ENCODE measurements around the gene IQCK.

Gene IQCK

DNA sequence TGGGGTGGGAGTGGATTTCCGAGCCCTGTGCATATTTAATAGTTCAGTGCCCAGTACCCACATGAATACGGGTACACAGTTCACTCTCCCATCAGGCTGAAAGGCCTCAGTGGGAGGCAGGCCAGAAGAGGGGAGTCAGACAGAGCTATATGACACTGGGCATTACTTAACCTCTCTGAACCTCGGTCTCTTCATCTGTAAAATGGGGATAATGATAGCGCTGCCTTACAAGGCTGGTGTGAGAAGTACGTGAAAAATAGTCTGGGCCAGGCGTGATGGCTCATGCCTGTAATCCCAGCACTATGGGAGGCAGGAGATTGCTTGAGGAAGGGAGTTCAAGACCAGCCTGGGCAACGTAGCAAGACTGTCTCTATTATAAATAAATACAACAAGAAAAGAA, 163.0 kb downstream of the IQCK start:
- Histone ChIP-seq H3K36me3 (no peaks in the 10 kb centered on the region), H3K9me3 (no peaks in the 10 kb centered on the region), H3K4me3 (ENCODE audit: low read depth in 1 of 2, low read length in 1 of 2) (no peak overlapping the region), H3K27me3 (peaks cover 57% of the 10 kb centered on the region), H3K4me1 (ENCODE audit: control insufficient read depth in 1 of 2, insufficient read depth in 1 of 2, low read depth in 1 of 2, low read length in 1 of 2) (peaks cover 12 to 18% of the 10 kb centered on the region in 2 experiments), H3K27ac (no peak overlapping the region)
- no peak for TF ChIP-seq CTCF (IDR thresholded peaks at IDR 0.05)

DNA sequence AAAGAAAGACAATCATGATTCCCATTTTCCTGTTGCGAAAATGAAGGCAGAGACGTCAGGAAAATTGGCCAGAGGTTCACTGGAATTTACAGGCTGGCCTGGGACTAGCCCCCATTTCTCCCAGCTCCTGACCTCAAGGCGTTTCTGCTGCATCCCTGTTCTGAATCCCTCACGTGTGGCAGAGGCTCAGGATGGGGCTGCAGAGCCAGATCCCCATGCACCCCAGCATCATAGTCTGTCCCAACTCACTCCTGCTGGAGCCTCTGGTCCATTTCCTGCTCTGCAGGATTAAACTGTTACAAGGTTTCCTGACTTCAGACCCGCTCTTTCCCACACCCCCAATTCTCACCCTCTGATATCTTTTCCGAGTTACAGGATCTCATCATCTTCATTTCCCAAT, 163.7 kb downstream of the IQCK start:
- H3K4me1 ChIP-seq (ENCODE audit: control insufficient read depth in 1 of 2, insufficient read depth in 1 of 2, low read depth in 1 of 2, low read length in 1 of 2), result peaks cover 14 to 23% of the 10 kb centered on the region in 2 experiments
- TF ChIP-seq CTCF (IDR thresholded peaks at IDR 0.05), result no peak
- no peaks in the 10 kb centered on the region for H3K36me3 ChIP-seq
- H3K27ac ChIP-seq, result no peak overlapping the region
- no peaks in the 10 kb centered on the region for H3K9me3 ChIP-seq
- H3K27me3 ChIP-seq, result peaks cover 64% of the 10 kb centered on the region
- H3K4me3 ChIP-seq (ENCODE audit: low read depth in 1 of 2, low read length in 1 of 2), result no peak overlapping the region

DNA sequence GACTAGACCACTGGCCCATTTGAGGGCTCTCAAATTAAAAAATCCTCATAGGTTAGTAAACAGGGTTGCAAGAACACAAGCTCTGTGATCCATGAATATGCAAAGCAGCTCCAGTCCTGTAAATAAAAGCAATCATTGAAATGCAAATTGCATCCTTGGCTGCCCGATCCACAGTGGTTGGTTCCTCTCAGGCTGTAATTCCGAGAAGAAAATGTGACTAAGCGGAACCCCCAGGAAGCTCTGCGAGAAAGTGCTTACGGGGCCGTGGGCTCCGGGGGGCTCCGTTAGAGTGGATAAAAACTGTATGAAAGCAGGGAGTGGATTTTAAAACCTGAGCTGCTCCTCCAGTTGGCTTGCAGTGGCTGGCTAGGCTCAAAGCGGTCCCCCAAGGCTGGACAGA, 164.1 kb downstream of the IQCK start:
- no peak overlapping the region for H3K4me3 ChIP-seq (ENCODE audit: low read depth in 1 of 2, low read length in 1 of 2)

DNA sequence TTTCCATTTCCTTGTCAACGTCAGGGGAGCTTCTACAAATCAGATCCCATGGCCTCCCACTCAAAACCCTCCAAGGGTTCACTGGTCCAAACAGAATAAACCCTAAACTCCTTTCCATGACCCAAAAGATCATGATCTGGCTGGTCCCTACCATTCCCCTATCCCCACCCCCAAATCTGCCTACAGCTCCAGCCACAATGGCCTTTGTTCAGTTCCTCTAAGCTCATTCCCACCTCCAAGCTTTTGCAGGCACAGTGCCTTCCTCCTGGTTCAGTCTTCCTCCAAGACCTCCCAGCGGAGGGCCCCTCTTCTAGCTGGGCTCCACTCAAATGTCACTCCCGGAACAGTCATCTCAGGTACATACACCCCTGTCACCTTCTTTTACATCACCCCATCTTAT, 164.6 kb downstream of the IQCK start:
- Histone ChIP-seq H3K27me3 (peaks cover 66% of the 10 kb centered on the region), H3K4me3 (ENCODE audit: low read depth in 1 of 2, low read length in 1 of 2) (no peak overlapping the region), H3K9me3 (no peaks in the 10 kb centered on the region), H3K27ac (no peak overlapping the region), H3K4me1 (ENCODE audit: control insufficient read depth in 1 of 2, insufficient read depth in 1 of 2, low read depth in 1 of 2, low read length in 1 of 2) (peaks cover 14 to 23% of the 10 kb centered on the region in 2 experiments), H3K36me3 (no peaks in the 10 kb centered on the region)
- no peak for TF ChIP-seq CTCF (IDR thresholded peaks at IDR 0.05)

More for the DNA sequence above, 164.1 kb downstream of the IQCK start:
- no peak for TF ChIP-seq CTCF (IDR thresholded peaks at IDR 0.05)
- Histone ChIP-seq H3K4me1 (ENCODE audit: control insufficient read depth in 1 of 2, insufficient read depth in 1 of 2, low read depth in 1 of 2, low read length in 1 of 2) (peaks cover 14 to 23% of the 10 kb centered on the region in 2 experiments), H3K27ac (no peak overlapping the region), H3K36me3 (no peaks in the 10 kb centered on the region), H3K9me3 (no peaks in the 10 kb centered on the region), H3K27me3 (peaks cover 66% of the 10 kb centered on the region)

- Histone ChIP-seq H3K4me1 (ENCODE audit: control insufficient read depth in 1 of 2, insufficient read depth in 1 of 2, low read depth in 1 of 2, low read length in 1 of 2) (peaks cover 14 to 23% of the 10 kb centered on the region in 2 experiments), H3K27ac (no peak overlapping the region), H3K4me3 (ENCODE audit: low read depth in 1 of 2, low read length in 1 of 2) (no peak overlapping the region), H3K36me3 (no peaks in the 10 kb centered on the region), H3K27me3 (peaks cover 66% of the 10 kb centered on the region), H3K9me3 (no peaks in the 10 kb centered on the region)
- TF ChIP-seq CTCF (IDR thresholded peaks at IDR 0.05), result no peak
Observed at GRCh38 chr16:19883296-19883965, 165.4 kb downstream of the IQCK start.

All from neutrophil (primary cell).